HG02642 (cell line): ENCODE results near the gene ATP13A1.
A peak's percentile ranks its signal among the peaks of the same experiment; 100 is the strongest.

Experiments
- ATAC-seq: cut with Tn5 transposase; IDR thresholded peaks from one replicate; pipeline ENCODE4 v1.9.1; 2021; ENCODE audit warnings: mild to moderate bottlenecking; ENCODE audit not compliant: unreplicated experiment, poor library complexity

Gene ATP13A1

GRCh38 chr19:19645233-19645870 lies 18.1 kb downstream of the ATP13A1 start:
- no peak for ATAC-seq

DNA sequence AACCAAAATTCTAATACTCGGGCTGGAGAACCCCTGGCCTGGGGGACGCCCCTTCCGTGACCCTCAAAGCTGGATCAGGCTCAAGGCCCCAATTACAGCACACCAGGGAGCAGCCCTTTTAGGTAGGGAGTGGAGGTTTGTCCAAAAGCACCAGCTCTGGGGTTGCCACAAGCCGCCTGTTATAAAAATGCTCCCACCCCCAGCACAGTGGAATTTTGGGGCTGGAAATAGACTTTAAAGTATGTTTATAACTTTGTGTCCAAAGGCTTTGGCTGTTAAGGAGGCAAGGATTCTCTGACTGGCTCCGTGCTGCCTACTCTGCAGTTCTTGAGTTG lies 19.5 kb downstream of the ATP13A1 start:
- no peak for ATAC-seq

GRCh38 chr19:19643158-19644053 lies 20.1 kb downstream of the ATP13A1 start, which contains the start of gene GMIP:
GMIP (minus strand) TSS chr19:19643657; CDS start chr19:19643529, 128 bp downstream.
- ATAC-seq = peak; percentile 77

DNA sequence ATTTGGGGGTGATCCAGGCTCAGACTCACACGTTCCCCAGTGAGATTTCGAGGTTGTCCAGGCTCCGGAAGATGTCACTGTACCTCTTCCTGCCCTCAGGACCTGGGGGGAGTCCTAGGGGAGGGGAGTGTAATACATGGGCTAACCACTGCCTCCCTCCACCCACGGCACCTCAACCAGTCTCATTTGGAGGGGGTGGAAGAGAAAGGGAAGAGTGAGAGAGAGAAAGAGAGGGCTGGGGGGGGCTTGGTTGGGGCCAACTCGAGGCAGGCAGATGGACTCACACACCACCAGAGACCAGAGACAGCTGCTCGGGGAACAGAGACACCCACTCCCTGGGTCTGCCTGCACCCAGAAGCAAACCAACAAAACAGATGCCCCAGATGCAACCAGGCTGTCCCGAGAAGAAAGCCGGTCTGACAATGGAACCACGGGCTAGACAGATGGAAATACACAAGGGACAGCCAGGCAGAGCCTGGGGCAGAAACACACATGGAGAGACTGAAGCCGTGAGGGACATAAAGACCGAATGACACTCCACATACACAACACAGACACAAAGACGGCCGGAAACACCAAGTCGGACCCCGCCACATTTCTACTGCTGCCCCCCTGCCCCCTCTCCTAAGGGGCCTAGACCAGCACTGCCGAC lies 20.8 kb downstream of the ATP13A1 start:
- ATAC-seq = peak; percentile 14

GRCh38 chr19:19637523-19638251 lies 25.8 kb downstream of the ATP13A1 start:
- ATAC-seq = no peak

GRCh38 chr19:19637186-19637522 lies 26.3 kb downstream of the ATP13A1 start:
- no peak for ATAC-seq

GRCh38 chr19:19636573-19637185 lies 26.8 kb downstream of the ATP13A1 start:
- ATAC-seq = no peak

DNA sequence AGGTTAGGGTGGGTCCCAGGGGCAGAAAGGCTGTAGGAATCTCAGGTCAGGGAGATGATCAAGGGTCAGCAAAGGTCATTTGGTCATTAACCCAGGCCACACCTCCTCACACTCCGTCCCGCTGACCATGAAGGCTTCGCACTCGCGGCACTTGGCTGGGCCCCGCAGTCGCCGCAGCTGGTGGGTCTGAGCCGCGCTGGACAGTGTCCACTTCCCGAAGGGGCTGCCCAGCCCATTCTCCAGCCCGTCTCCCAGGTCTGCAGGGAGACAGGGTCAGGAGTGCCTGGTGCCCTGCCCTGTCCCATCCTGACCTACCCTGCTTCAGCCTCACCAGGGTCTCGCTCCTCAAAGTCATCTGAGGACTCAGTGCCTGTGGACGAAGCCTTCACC lies 28.2 kb downstream of the ATP13A1 start:
- ATAC-seq = no peak

- ATAC-seq = no peak
These were observed 28.8 kb downstream of the ATP13A1 start for GRCh38 chr19:19634516-19635312.

GRCh38 chr19:19633711-19634515 lies 29.6 kb downstream of the ATP13A1 start:
- no peak for ATAC-seq

DNA sequence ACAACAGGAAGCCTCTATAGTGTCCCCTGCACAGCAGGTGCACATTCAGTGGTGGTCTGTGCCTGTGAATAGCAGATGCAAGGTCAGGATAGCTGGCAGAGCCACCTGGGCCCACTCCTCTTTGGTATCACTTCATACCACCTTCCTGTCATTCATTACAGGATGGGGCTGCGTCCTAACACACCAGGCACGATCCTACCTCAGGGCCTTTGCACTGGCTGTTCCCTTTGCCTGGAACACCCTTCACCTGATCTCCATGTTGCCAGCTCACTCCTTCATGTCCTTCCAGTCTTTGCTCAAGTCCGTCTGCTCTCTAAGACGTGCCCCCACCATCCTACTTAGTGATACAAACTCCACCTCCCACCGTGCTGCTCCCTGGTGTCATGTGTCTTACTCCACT lies 30.8 kb downstream of the ATP13A1 start:
- ATAC-seq = no peak

GRCh38 chr19:19631346-19631745 lies 32.1 kb downstream of the ATP13A1 start:
- no peak for ATAC-seq

GRCh38 chr19:19630426-19630825 lies 33.0 kb downstream of the ATP13A1 start:
- no peak for ATAC-seq

GRCh38 chr19:19630062-19630414 lies 33.4 kb downstream of the ATP13A1 start:
- ATAC-seq = no peak

DNA sequence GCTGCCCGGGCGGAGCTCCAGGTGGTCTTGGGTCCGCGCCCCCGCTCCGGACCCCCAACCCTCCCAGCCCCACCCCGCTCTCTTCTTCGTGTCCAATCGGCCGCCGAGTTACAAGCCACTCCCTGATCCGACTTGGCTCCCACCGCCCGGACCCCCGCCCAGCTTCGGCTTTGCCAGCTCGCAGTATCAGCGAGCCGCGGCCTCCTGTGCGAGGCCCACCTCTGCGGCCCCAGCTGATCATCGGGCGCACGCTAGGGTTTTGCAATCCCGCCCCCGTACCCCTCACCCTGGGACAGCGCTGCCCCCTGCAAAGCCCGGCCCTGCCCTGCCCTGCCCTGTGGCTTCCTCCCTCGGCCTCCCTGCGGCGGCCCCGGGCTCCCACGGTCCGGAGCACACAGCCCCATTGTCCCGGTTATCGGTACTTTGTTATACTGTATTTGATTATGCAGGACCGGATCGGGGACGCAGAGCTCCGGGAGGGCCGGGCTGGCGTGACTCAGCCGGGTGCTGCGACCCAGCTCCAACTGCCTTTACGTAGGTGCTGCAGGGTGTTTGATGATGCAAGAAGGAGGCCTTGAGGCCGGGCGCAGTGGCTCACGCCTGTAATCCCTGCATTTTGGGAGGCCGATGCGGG lies 34.9 kb downstream of the ATP13A1 start:
- peak; percentile 22 for ATAC-seq

DNA sequence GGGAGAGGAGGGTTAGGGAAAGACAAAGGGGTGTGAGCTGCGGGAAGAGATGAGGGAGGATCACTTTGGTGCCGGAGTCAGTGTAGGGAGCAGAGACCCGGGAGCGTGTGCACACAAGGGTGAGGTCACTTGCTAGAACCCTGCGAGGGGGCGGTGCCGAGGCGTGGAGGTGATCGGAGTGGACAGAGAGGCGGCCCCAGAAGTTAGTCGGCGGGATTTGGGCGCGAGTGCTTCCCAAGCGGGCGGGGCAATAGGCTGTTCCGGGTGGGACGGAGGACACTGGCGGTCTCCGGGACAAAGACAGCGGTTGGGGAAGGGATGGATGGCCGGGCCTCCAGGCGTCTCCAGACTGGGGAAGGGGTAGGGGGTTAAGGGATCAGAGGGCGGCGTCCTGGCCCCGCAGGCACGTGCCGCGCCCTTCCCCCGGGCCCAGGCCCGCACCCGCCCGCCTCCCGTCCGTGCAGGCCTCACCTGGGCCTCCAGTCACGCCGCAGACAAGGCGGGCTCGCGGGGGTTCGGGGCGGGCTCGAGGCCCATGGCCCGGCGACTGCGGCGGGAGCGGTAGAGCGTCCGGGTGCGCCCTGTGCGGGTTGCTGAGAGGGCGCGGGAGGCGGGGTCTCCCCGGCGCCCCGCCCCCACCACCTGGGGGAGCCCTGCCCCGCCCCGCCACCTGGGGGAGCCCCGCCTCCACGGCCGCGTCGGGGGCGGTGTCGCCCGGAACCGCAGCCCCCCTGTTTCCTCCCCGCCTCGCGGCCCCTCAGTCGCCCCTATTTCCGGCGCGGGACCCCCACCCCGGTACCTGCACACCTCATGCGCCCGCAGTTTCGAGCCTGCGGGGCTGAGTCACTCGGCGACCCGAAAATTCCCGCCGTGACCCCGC lies 35.6 kb downstream of the ATP13A1 start, which contains the start of gene LPAR2:
LPAR2 (minus strand) TSS at position 600 of the 880 bp plus-strand sequence. CDS start 945 bp downstream, outside the sequence.
- peak; percentile 65 for ATAC-seq
